ENCODE measurements around the gene AQP5.

Gene AQP5

DNA sequence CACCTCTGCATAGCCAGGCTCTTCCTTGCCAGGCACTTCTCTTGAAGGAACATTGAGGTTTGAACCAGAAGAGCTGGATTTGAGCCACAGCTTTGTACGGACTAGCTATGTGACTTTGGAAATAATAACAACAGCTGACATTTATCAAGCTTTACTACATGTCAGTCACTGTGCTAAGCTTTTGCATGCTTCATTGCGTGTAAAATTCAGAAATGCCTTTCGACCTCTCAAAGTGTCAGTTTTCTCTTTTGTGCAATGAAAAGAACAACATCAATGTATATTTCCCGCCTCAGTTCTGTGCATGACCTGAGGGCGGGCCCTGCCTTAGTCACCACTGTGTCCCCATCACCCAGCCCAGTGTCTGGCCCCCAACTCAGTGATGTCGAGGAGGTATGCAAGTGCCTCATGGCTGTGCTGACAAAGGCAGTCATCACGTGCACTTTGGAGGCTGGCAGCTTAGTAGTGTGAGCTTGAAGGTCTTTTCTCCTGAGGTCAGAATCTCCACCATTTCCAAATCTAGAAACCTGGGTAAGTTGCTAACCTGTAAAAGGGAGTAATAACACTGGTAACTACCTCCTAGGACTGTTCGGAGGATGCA is 29.0 kb upstream of the AQP5 start:
- DNase-seq: no peak

DNA sequence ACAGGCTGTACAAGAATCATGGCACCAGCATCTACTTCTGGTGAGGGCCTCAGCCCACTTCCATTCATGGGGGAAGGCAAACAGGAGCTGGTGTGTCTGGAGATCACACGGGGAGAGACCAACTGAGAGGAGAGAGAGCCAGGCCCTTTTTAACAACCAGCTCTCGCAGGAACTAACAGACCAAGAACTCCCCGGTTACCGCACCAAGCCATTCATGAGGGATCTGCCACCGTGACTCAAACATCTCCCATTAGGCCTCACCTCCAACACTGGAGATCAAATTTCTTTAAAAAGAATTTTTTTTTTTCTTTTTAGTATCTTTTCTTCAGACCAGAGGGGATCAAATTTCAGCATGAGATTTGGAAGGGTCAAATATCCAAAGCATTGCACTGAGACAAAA is 27.9 kb upstream of the AQP5 start:
- DNase-seq: no peak

DNA sequence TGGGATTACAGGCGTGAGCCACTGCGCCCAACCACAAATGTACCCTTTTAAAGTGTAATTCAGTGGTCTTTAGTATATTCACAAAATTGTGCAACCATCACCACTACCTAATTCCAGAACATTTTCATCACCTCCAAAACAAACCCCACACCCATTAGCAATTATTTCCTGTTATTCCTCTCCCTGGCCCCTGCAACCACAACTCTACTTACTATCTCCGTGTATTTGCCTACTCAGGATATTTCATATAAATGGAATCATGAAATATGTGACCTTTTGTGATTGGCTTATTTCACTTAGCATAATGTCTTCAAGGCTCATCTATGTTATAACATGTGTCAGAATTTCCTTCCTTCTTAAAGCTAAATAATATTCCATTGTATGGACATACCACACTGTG is 27.2 kb upstream of the AQP5 start:
- DNase-seq: no peak

DNA sequence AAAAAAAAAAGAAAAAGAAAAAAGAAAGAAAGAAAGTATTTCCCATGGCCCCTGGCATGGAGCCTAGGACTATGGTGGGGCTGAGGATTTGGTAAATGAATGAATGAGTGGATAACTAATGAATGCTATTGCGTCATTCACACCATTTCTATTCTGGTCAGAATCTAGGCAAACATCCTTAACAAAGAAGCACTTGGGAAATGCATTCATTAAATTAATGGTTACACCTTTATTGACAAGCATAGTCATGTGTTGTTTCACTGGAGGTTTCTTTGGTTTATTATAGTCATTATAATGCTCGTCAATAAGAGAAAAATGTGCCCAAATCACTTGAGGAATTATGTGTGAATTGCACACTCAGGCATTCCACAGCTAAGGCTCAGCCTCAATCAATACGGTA is 24.7 kb upstream of the AQP5 start:
- no peak for DNase-seq

DNA sequence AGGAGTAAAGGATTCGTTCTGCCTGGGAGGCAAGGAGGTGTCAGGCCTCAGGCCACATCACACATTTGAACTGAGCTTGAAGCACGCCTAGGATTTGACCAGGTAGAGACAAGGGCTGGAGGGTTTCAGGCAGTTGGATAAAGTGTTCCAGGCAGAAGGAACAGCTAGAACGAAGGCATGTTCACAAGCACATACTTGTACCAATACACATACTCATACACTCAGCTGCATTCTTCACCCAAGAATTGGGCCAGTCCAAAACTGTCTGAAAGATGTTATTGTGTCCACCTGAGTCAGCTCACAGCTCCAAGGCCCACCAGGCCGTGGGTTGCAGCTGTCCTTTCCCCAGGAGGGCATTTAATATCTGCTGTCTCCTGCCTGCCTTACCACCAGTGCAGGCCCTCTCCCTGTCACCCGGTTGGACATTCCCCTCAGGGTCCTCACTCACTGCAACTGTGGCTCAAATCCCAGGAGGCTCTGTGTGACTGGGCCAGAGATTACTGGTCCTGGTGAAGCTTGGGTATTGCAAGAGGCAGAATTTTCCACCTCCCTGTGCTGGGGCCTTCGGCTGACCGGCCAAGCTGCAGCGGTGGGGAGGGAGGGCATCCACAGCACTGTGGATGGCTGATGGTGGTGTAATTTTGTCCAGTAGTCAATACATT is 23.9 kb upstream of the AQP5 start:
- no peak for DNase-seq

DNA sequence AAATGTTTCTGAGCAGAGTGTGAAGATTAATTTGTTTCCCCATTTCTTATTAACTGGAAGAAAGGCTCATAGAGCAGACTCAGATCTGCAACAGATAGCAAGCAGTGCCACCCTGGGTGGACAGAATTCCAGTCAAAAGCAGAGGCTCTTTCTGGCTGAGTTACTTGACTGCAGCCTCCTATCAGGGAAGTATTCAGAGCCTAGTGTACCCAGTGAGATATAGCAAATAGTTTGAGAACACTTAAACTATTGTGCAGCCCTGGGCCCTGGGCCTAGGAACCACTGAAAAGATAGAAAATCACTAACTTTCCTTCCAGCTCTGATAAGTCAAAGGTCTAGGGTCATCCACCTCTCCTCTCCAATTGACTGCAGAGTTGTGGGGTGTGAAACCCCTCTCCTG is 22.4 kb upstream of the AQP5 start:
- DNase-seq: no peak

DNA sequence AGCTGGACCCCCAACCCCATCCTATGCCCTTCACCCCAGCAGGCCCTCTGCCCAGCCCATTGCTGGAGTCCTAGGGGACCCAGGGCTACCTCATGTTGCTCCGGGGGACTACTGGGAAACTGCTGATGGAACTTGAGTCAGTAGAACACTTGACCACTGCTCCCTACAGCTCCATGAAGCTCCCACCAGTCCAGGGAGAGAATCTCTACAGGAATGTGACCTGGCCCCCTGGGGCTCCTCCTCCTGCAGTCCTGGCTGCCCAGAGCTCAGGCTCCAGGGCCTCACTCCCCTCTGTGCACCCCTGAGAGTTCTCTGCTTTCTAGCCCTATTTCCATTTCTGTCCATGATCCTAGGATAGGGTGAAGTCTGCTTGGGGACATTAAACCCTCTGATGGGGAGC is 22.0 kb upstream of the AQP5 start:
- DNase-seq: no peak

DNA sequence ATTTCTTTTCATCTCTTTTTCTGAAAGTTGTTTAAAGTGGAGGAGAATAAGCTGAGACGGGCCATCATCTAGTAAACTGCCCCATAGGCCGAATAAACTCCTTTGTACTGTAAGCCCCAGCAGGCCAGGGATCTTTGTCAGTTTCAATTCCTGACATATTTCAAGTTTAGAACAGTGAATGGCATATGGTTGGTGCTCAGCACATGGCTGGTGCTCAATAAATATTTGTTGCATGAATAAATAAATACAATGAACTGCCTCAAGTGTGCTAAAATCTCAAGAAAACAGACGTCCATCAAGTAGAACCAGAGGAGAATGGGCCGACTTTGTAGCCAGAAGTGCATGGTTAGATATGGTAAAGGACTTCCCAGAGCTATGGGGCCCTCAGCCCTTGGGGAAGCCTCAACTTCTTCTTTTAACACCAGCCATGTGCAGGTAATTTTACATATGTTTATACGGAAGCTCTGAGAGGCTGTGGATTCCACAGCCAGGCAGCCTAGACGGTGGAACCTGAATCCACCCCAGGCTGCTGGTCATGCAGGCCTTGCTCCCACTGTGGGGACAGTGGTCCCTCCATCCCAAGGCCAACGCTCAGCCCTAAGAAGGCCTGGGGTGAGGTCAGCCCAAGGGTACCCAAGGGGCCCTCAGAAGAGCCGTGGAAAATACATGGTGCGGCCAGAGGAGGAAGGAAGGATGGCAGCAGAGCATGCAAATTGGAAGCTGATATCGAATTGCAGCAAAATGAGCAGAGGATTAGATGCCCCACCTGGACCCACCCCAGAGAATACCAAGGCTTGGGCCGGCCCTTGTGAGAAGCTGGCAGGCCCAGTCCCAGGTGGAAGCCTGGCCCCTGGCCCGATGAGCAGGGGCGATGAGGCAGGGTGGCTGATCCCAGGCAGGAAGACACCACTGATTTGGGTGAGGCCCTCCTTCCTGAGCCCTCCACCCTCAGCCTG is 19.8 kb upstream of the AQP5 start:
- no peak for DNase-seq

DNA sequence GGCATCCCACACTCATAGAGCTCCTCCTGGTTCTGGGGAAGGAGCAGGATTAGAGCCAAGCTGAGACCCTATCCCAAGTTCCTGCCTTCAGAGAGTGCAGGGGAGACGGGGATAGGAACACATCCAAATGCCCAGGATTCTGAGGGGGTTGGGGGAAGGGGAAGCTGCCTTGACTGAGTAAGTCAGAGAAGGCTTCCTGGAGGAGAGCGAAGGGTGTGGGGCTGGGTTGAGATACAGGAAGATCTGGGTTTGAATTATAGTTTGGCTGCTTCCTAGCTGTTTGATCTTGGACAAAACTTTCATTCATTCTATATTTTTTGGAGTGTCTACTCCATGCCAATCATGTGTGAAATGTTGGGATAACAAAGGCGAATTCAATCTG is 19.2 kb upstream of the AQP5 start:
- DNase-seq: no peak

DNA sequence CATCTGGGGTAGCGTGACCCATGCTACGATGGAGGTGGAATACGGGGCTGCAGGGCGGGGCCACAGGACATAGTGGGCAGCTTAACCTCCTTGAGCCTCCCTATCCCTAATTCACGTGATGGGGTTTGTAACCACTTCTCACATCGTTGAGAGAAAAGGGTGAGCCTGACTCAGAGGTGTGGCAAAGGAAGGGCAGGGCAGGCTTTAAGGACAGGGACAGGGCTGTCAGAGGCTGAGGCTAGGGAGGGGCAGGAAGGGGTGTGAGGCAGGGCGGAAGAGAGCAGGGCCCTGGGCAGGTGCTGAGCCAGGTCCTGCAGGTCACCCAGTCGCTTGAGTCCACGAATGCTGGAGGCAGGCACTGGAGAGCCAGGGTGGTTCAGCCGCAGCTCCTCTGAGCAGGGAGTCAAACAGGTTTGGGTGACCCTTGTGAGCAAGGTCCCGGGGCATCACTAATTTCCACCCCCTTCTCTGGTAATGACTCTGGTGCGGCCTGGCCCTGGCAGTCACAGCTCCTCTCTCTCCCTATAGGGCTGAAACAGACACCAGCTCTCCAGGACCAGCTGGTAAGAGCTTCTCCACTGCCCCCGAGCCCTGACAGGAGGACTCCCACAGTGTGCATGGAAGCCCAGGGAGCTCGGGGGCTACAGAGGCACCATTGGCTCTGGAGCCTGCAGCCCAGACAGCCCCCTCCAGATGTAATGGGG is 18.6 kb upstream of the AQP5 start:
- DNase-seq: no peak

DNA sequence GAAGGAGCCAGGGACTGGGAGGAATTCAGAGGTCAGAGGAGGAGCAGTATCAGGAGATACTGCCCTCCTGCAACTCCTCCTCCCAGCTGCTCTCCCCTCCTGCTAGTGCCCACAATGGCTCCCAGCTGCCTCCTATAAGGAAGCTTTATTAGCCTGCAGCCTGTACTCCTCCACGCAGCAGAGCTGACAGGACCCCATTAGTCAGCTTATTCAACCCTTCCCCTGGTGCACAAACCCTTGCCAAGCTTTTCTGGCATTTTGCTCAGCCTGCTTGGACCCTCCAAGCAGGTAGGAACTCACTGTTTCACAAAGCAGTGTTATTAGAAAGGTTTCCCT is 18.1 kb upstream of the AQP5 start:
- no peak for DNase-seq

DNA sequence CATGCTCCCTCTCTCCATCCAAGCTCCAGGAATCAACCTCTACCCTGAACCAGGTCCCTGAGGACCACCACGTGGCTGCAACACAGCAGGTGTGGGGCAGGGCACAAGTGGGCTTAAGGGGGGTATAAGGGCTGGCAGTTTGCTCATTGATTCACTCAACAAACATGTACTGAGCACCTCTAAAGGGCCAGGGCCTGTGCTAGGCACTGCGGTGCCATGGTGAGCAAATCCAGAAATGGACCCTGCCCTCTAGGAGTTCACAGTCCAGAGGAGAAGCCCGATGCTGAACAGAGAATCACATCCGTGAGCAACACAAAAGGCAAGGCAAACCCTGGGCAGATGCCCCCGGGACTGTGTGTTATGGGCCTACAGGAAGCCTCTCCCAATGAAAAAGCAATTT is 17.6 kb upstream of the AQP5 start:
- DNase-seq: no peak

DNA sequence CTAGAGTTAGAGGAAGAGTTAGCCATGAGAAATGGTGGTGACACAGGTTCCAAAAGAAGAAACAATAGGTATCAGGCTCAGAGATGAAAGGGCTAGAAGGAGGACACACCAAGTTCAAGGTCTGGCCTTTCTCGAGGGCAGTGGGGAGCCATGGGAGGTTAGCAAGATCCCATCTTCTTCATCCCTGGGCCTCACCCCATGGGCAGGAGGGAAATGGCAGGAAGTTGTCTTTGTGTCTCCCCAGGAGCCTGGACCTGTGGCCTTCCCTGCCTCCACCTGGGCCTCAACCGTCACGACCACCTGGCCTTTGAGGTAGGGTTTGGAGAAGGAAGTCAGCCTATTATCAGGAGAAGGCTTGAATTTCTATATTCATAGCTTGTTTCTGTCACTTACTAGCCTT is 17.0 kb upstream of the AQP5 start:
- no peak for DNase-seq

DNA sequence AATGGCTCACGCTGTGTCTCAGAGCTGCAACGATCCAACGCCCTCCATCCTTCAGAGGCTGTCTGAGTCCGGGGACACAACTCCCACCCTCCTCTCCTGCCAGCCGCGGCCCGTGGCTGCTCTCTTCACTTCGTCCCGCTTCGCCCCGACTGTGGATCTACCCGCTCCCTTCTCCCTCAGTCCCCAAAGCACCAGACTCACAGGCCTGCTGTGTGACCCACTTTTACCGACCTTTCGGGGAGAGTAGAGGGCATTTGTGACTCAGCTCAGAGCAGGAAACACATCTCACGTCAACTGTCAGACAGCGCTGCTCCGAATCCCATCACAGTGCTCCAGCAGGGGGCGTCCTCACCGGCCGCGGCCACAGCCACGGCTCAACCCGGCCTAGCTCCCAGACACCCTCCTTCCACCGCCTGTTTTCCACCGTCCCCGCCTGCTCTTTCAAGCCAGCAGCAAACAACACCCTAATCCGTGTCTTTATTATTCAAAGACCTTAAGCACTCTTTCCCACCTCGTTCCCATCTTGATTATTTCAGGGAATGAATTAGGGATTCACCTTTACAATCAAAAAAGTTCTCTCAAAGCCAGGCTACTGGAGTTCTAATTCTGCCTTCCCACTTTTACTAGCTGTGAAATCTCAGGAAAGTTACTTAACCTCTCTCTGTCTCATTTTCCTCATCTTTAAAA is 16.1 kb upstream of the AQP5 start:
- peak; percentile 23 for DNase-seq

DNA sequence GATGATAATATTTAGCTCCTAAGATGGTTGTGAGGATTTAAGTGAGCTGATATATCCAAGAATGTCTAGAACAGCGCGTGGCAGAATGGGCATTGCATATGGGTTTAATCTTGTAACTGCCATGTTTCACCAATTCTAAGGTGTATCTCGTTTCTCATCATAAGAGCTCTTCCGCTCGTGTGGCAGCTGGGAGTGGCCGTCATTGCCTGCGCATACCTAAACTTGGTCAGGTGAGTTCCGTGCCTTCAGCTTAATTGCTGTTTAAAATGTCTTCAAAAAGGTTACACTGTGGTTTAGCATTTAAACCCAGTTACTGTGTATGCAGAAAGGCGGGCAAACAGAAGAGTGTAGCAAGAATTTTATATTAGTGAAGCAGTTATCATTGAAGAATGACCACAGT is 15.6 kb upstream of the AQP5 start:
- DNase-seq: no peak

DNA sequence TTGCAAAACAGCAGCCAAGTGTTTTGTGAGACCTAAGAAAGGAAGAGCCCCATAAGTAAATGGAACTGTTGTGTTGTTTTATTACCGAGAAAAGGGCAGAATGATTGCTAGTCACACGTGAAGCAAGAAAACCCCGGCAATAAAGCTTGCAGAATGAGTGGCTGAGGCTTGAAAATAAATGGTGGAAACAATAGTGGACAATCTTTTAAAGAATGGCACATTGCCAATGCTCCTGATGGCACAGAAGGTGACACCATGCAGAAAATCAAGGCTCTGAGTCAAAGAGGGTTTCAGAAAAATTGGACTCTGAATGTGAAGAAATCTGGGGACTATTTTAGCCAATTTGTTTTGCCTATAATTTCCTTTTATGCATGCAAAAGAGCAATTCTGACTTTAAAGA is 15.2 kb upstream of the AQP5 start:
- no peak for DNase-seq

DNA sequence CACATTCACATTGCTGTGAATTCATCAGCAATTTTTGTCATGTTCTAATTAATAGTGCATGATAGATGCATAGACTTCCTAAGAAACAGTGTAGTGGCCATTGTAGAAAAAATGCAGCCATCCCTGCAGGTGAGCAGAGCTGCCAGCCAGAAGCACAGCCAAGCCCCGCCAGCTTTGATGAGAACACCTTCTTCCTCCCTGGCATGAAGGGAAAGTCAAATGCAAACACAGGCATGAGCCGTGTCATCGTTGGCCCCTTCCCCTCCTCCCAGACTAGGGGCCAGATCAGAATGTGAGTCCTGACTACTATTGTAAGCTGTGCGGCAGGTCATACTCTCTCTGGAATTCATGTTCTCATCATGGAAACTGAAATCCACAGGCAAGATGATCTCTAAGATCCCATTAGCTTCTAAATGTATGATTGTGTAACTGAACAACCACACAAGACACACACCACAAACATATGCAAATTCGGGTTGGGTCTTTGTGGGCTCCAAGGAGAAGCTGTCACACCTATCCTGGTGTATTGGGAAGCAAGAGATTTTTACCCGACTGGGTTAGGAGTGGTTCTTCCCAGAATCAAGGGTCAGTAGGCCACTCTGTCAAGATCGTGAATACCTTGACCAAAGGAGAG is 14.0 kb upstream of the AQP5 start:
- DNase-seq: no peak

DNA sequence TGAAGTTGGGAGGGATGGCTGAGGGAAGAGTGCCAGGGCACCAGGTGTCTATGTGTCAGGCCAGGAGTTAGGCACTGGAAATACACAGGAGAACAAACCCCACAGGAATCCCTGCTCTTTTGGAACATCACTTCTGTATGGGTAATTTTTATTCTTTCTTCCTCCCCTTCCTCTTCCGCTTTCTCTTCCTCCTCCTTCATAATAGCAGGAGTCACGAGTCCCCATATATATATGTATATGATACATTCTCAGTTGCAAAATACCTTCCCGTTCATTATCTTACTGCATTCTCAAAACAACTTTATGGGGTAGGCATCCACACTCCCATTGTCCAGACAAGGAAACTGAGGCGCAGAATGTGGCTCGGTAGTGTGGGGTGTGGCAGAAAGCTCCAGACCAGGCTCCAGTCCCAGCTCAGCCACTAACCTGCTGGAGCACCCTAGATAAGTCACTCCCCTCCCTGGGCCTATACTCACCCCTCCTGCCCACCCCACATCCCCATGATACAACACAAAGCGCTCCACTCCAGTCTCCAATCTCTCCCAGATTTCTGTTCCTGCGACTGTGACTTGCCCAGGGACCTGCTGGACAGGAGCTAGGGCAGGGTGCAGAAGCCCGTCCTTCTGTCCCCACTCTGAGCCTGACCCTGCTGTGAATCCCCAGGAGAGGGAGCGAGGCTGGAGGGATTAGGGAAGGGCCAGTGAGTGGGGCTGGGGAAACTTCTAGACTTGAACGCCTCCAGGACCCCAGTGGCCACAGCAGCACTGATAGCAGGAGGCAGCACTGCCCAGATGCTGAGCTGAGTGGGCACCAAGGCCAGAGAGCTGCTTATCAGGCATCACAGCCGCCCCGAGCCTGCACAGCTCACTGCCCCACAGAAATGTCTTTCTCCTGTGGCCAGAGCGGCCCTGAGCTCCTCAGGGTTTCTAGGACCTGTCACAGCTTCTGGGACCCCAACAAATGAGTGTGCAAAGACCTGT is 12.5 kb upstream of the AQP5 start:
- DNase-seq: no peak

DNA sequence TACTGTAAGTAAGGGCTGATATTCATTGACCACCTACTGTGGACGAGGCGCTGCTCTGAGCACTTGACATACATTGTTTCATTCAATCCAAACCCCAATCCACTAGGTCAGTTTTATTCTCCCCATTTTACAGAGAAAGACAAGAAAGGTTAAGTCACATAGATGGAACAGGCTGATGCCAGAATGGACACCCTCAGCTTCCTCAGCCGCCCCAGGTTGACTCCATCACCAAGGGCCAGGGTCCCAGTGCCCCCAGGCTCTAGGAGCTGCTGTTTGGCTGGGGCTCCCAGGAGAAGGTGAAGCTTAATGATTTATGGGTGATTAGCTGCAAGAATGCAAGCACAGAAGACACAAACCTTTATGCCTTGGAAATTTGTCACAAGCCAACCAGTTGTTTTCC is 11.8 kb upstream of the AQP5 start:
- no peak for DNase-seq

DNA sequence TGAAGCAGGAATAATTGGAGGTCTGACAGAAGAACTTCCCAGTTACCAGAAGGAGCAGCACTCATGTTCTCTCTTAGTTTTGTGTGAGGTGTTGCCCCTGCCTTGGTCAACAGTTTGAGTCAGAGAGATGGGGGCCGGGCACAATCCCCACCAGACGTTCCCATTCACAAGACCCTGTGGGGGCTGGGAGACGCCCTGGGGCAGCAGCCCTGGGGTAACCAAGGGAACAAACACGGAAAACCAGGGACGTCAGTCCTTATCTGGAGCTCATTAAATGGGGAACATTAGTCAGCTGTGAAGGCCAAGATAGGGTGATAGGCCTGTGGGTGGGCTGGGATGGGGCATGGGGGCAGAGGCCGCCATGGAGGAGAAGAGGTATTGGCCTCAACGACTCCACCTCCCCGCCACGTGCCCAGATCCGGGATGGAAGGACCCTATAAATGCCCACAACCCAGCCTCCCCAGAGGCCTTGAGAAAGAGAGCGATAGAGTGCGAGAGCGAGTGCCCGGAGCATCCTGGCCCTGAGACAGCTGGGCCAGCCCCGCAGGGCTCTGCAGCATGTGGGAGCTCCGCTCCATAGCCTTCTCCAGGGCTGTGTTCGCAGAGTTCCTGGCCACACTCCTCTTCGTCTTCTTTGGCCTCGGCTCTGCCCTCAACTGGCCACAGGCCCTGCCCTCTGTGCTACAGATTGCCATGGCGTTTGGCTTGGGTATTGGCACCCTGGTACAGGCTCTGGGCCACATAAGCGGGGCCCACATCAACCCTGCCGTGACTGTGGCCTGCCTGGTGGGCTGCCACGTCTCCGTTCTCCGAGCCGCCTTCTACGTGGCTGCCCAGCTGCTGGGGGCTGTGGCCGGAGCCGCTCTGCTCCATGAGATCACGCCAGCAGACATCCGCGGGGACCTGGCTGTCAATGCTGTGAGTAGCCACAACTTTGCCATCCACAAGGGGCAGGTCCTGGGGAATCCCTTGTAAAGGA is 11.1 kb upstream of the AQP5 start, which contains the start of gene AQP2:
AQP2 (plus strand) TSS at position 465 of the 979 bp plus-strand sequence; CDS start at position 559, 94 bp downstream.
- no peak for DNase-seq
